DMS153 treated with DMSO at 0.1 percent for 48 hours (cell line): Measurements from ENCODE around the gene POLR3GL.

ENCODE experiments used
- DNase-seq: peaks from one replicate; lab custom pipeline; 2025; ENCODE audit not compliant: unreplicated experiment; lab: John Stamatoyannopoulos, UW

POLR3GL gene

GRCh38 chr1:145991735-145992412 is 27.4 kb downstream of the POLR3GL start:
- DNase-seq = no peak

- no peak for DNase-seq
These were observed 28.0 kb downstream of the POLR3GL start for GRCh38 chr1:145992502-145992936.

- no peak for DNase-seq
These were observed 28.6 kb downstream of the POLR3GL start for GRCh38 chr1:145992958-145993617.

DNA sequence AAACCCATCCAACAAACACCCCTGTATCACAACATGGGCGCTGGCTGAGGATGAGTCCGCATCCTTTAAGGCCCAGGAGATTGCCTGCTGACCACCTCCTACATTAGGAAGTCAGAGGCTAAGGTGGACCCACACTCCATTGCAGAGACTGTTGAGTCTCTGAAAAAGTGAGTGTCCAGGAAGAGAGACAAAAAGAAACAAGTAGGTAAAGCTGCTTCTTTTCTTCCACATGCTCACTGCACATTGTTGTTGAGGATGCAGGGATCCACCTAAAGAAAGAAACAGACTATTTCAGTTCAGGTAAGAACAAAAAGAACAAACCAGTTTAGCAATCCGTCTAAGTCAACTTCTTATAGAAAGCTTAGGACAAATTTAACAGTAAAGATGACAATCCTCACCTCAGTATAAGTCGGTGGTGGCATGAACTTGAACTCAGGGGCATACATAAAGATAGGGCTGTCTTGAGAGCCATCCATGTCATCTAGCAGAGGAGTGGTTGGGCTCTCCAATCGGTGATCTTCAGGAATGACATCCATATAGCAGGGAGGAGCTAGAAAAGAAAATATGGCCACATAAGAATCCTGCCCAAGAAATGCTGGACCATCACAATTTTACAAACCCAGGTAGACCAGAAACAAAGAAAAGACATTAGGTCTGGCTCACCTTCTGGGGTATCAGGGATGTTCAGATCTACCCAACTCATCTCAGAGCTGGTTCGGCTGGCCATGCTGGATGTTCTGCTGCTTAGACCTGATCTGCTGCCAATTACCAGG is 29.3 kb downstream of the POLR3GL start:
- DNase-seq = no peak

DNA sequence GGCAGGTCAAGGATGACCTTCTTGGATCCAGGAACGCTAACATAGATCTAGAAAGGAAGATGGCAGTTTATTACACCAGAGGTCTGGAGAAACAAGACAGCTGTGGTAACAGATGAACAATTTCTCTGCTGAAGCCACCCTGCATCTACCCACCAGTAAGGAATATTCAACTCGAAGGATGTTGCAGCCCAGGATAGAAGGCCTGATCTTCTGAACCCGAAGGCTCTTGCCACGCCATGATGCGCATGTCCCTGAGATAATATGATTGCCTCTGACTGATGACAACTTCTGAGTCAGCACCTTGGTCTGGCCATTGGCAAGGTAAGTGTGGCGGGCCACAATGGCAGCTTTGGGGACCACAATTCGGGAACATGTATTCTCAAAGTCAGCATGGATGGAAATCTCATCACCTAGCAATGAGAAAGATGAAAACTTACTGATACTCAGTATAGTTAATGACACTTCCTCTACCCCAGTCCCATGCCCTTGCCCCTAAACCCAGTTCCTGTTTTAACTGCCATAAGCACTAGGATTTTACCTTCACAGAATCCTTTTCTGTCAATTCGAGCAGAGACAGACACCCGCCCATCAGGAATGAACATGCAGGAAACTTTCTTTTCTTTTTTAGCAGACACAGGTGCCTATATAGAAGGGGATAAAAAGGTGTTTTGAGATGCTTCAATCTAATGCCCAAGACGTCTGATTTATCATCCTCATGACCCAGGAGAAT is 30.1 kb downstream of the POLR3GL start:
- DNase-seq = no peak

DNA sequence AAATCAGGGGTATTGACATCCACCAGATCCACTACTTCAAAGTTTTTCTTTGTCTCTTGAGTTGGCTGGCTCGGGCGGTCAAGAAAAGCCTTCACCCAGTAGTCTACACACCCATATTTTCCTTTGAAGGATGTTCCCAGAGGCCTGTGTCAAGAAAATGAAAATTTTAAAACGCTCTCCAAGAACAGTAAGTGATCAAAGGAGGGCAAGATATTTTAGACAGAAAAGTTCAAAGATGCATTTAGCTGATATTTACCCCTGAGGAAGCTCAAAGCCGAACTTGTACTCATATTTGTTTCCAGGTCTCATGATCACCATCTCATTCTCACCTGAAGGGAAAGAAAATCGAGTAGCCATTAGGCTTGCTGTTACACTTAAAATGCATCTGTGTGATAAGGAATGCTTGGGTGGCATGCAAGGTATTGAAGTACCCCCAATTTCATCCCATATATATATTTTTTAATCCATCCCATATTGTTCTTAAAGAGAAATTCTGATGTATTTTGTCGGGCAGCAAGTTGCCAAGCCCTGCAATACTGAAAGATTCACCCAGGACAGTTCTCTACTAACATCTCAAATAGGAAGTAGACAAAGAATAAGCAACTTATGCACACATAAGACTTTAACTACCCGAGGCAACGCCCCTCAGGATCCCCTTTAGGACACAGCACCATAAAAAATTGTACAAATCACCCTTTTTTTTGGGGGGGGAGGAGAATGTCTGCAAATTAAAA is 30.8 kb downstream of the POLR3GL start:
- DNase-seq = no peak

- DNase-seq = no peak
These were observed 31.5 kb downstream of the POLR3GL start for GRCh38 chr1:145995964-145996432.

GRCh38 chr1:145996433-145997015 is 32.0 kb downstream of the POLR3GL start, which contains the start of gene TXNIP:
Gene TXNIP (minus strand): TSS chr1:145996579. CDS start chr1:145996266, 313 bp downstream.
- DNase-seq = peak; percentile 99

DNA sequence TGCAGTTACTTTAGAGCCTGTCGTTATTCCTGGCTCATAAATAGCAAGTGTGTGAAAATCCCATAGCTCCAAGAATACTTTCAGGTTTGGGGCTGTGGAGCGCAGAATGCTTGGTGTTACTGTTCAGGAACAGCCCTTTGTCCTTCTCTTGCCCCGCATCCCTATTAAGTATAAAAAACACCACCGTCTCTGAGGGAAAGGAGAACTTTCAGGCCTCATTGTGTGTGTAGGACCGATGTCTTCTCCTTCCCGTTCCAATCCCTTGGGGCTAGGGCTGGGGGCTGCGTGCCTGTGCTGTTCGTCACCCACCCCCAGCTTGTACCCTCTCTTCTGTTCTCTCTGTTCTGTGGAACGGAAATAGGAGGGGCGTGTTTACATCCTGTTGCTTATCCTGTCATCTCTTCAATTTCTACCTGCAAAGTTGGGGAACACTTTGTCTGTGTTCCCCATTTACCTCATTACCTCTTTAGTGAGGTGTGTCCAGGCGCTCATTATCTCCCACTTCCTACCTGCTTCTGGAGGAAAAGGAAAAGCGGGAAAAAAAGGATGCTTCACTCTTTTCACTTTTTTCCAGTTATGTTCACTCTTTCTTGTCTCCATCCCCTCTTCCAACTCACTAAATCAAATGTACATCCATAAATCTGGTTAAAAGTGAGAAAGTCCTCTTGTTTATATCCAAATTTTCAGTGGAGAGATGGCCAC is 32.7 kb downstream of the POLR3GL start:
- DNase-seq = peak; percentile 55

DNA sequence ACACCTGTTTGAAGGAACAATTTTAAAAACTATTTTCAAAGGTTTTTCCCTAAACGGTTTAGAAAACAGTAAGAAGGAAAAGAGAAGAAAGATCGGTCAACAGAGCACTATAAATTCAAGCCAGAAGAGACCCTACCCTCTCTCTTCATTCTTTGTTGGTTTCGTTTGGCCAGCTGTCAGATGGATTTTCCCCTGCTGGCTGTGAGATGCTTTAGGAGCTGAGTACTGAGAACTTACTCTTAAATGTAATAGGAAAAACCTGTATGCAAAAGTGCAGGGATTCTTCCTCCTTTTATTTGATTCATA is 33.2 kb downstream of the POLR3GL start:
- peak; percentile 53 for DNase-seq

GRCh38 chr1:145999321-146000024 is 35.0 kb downstream of the POLR3GL start:
- peak; percentile 91 for DNase-seq

DNA sequence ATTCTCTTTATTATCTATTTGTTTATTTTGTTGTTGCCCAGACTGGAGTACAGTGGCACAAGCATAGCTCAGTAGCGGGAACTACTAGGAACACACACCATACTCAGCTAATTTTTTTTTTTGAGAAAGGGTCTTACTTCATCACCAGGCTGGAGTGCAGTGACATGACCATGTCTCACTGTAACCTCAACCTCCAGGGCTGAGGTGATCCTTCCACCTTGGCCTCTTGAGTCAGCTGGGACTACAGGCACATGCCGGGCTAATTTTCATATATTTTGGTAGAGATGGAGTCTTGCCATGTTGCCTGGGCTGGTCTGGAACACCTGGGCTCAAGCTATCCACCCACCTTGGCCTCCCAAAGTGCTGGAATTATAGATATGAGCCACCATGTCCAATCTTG is 37.2 kb downstream of the POLR3GL start:
- no peak for DNase-seq

DNA sequence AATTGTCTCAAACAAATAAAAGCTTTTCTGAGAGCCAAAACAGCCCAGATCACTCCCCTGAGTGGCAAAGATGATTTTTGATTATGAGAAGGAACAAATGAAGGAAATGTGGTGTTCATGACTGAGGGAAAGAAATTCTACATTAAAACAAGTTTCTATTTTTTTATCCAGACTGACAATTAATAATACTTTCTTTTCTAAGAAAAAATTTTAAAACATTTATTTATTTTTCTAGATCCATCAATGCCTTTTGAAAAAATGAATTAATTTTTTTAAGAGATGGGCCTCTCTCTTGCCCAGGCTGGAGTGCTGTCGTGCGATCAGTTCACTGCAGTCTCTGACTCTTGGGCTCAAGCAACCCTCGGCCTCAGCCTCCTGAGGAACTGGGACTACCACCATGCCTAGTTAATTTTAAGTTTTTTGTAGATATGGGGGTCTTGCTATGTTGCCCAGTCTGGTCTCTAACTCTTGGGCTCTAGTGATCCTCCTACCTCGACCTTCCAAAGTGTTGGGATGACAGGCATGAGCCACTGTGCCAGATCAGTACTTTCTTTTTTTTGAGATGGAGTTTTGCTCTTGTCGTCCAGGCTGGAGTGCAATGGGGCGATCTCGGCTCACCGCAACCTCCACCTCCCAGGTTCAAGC is 43.1 kb downstream of the POLR3GL start:
- no peak for DNase-seq

GRCh38 chr1:146010126-146010738 is 45.7 kb downstream of the POLR3GL start:
- no peak for DNase-seq

GRCh38 chr1:146012703-146013558 is 48.4 kb downstream of the POLR3GL start:
- peak; percentile 82 for DNase-seq

- DNase-seq = no peak
These were observed 49.1 kb downstream of the POLR3GL start for GRCh38 chr1:146013559-146013922.

GRCh38 chr1:146016891-146017290 is 52.4 kb downstream of the POLR3GL start:
- DNase-seq = no peak
